Anterior cingulate cortex (tissue), 58 donors: ENCODE measurements around the gene CDK3.
"Not testable (repeated sequence)": the region's sequence is repeated elsewhere in the genome, so short reads cannot be mapped to it uniquely, and the experiment has no call there.

ENCODE experiments used
- DNase-seq, 58 donors: peaks; one replicate each; lab custom pipeline; 2025; lab: John Stamatoyannopoulos, UW

CDK3 gene

DNA sequence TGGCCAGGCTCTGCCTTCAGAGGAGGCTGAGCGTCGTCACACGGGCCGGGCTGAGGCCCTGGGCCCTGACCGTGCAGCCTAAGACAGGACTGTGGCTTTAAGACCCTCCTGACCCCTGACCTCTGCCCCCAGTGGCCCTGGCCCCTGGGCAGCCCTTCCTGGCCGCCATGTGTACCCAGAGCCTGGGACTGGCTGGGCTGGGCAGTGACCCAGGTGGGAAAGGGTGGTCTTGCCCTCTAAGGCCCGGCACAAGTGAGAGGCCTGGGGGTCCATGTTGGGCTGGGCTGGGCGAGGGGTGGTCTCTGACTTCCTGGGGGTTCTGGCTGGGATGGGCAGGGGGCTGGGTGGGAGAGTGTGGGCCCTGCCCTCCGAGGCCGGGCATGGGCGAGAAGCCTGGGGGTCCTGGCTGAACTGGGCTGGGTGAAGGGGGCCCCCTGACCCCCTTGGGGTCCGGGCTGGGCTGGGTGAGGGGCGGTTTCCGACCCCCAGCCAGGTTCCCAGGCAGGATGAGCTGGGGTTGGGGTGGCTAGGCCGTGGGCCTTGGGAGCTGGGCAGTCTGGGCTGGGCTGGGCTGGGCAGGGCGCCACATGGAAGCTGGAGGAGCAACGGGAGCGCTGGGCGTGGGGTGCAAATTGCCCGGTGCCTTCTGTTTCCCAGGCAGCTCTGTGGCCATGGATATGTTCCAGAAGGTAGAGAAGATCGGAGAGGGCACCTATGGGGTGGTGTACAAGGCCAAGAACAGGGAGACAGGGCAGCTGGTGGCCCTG lies at the start of gene CDK3:
TSS of gene CDK3 (plus strand) at position 101 of the 767 bp plus-strand sequence. CDS start at position 672, 571 bp downstream.
- no peak for DNase-seq

DNA sequence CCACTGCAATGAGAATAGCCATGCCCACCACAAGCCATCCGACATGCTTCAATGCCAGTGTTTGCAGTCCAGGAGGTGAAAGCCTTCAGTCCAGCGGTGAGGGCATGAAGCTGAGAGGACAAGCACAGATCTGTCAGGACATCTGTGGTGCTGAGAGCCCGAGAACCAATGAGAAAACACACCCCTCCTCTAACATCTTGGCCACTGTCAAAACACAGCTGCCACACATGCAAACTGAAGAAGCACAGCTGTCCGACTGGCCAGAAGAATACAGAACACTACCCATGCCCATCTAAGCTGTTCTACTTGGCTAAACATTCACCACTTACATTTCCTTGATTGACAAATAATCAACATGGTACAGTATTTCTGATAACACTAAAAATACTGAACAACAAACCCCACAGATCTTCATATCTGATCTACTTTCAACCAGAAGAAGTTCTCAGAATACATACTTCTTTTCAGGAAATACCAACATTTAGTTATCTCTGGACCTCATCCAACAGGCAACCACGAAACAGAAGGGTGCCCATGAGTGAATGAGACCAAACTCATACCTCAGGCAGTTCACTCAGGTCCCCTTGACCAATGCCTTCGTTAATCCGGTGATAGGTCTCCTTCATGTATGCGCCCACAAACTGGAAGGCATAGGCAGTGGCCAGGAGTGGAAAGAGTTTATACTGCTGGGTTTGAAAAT lies 49.6 kb upstream of the CDK3 start:
- peak in 7 of 58 donors; percentile 4 to 33 (median 22) for DNase-seq

DNA sequence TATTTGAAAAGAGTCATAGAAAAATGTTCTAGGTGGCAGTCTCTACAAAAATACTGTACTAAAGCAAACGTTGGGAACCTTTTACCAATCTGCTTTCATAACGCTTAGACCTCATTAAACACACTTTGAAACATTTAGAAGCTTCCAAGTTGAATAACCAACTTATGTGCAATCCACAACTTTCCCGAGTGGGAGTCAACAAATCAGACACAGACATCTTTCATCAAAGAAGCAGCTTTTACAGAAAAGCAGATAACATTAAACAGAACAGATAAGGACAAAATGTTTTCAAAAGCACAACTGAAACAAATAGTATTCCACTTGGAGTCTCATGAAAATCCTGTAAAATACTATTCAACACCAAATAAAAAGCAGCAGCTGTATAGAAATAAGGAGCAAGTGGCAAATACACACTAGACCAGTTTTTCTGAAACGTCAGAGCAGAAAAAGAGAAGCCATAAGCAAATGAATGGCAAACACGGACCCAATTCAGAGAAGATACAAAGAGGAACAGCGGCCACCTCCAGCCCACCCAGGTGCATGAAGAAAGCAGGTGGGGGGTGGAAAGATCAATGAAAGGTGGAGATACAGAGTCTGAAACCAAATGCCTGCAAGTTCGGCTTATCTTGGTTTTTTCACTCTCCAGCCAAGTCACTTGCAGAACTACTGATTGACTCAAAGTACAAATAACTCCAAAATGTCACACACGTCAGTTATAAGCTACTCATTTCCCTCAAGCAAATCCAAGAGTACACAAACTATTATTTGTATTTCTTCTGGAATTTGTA lies 41.4 kb upstream of the CDK3 start:
- DNase-seq = no peak

DNA sequence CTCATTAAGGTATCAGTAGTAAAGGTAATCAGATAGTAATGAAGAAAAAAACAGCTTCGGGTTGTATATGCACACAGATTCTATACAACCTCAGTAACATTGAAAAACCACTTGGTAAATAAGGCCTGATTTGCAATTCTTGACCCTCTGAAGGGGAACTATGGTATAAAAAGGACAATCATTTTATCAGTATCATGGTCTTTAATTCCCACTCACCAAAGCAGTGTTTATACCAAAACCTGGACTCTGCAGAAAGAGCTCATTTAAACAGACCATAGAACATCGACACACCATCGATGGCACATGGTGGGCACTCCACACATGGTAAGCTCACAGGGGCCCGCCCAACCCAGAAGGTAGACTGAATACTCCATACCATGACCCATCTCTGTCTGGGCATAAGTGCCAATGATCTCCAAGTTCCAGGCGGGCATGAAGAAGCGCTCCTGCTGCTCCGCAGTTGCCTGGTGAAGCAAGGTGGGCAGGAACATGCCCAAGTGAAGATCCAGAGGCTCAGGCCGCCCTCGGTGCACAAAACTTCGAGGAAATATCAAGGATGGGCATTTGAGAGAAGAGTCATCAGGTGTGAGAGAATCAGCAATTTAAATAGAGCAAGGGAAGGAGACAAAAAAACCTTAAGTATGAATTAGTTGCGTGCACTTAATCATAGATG lies 40.7 kb upstream of the CDK3 start:
- DNase-seq = no peak

DNA sequence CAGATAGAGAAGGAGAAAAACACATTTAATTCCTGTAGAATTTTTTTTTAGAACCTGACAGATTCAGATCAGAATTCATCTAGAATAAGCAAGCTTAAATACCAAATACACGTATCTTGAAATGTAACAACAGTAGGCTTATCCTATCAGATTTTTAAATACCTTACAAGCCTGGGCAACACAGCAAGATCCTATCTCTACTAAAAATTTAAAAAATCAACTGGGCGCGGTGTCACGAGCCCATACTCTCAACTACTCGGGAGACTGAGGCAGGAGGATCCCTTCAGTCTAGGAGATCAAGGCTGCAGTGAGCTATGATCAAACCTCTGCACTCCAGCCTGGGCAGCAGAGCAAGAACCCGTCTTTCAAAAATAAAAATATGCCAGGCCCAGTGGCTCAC lies 35.2 kb upstream of the CDK3 start:
- DNase-seq = no peak

DNA sequence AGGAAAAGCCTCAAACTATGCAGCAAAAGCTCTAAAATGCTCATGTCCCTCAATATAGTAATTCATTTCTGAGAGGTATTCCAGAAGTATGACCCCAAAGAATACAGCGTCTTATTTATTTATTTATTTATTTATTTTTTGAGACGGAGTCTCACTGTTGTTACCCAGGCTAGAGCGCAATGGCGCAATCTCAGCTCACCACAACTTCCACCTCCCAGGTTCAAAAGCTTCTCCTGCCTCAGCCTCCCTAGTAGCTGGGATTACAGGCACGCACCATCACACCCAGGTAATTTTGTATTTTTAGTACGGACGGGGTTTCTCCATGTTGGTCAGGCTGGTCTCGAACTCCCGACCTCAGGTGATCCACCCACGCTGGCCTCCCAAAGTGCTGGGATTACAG lies 31.6 kb upstream of the CDK3 start:
- not testable (repeated sequence) for DNase-seq

DNA sequence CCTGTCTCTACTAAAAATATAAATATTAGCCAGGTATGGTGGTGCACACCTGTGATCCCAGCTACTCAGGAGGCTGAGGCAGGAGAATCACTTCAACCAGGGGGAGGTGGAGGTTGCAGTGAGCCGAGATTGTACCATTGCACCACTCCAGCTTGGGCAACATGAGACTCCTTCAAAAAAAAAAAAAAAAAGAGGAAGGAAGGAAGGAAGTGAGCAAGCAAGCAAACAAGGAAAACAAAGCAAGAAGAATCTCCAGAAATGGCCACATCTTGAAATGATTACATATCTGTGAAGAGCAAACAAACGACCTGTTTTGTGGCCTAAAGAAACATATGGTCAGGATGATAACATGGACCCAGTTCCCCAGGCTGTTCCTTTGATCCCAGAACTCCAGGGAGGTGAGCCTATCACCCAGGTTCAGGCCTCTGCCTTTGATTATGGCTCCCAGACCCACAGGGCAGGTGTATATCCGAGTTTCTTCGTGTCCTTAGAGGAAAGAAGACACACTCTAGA lies 30.6 kb upstream of the CDK3 start:
- DNase-seq = no peak

DNA sequence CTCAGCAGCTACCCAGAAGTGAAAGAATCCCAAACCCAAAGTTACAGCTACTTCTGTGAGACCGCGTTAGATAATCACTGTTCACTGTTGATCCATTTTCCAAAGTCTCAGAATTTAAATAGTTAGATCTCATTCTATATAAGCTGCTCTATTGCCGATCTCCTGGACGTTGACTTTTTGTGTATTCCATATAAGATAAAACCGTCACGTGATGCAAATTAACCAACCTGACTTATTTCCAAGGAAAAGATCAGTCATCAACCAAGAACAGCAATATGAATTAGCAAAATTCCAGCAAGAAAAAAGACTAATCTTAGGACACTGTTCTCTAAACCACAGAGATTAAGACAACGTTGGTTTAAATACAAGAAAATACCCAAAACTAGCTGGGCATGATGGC lies 30.0 kb upstream of the CDK3 start:
- DNase-seq = no peak

DNA sequence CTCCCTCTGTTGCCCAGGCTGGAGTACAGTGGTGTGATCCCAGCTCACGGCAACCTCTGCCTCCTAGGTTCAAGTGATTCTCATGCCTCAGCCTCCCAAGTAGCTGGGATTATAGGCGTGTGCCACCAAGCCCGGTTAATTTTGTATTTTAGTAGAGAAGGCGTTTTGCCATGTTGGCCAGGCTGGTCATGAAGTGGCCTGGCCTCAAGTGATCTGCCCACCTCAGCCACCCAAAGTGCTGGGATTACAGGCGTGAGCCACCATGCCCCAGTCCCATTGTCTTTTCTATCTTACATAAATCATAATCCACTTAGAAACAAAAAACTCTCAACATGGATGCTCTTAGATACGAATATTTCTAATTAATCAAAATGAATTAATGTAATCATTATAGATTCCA lies 25.5 kb upstream of the CDK3 start:
- not testable (repeated sequence) for DNase-seq

DNA sequence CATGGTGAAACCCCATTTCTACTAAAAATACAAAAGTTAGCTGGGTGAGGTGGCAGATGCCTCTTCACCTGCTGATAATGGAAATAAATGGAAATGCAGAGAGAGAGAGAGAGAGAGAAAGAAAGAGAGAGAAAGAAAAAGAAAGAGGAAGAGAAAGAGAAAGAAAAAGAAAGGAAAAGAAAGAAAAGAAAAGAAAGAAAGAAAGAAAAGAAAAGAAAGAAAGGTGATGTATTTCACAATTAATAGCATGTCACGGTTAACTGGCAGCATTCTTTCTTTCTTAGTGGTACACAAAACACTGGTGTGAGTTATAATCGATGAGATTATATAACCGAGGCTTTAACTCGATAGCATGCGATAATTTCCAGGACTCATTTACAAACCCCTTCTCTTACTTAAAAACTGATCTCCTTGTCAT lies 24.9 kb upstream of the CDK3 start:
- DNase-seq = no peak

DNA sequence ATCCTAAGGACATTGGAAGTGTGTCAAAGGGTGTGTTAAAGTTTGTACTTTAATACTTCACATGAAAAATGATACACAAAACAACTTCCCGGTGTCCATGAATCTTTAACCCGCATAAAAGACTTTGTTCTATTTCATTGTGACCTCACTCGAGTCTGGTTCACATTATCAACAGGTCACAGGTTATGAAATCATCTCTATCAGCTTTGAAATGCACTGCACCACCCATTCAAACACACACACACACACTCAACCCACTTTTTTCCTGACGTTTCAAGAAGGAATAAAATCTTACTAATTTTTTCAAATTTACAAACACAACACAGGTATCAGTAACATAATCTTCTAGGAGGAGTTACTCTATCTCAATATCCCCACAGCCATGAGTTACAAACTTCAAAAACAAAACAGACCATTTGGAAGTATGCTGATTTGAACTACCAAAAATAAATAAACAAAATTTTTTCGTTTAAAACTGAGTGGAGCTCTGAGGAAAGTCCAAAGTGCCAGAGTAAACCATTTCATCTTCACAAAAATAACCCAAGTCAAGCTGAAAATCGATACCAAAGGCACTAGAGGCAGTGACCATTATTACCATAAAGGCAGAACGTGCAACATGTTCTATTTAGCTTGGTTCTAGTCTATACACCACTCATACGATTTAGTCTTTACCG lies 24.3 kb upstream of the CDK3 start:
- DNase-seq = no peak

DNA sequence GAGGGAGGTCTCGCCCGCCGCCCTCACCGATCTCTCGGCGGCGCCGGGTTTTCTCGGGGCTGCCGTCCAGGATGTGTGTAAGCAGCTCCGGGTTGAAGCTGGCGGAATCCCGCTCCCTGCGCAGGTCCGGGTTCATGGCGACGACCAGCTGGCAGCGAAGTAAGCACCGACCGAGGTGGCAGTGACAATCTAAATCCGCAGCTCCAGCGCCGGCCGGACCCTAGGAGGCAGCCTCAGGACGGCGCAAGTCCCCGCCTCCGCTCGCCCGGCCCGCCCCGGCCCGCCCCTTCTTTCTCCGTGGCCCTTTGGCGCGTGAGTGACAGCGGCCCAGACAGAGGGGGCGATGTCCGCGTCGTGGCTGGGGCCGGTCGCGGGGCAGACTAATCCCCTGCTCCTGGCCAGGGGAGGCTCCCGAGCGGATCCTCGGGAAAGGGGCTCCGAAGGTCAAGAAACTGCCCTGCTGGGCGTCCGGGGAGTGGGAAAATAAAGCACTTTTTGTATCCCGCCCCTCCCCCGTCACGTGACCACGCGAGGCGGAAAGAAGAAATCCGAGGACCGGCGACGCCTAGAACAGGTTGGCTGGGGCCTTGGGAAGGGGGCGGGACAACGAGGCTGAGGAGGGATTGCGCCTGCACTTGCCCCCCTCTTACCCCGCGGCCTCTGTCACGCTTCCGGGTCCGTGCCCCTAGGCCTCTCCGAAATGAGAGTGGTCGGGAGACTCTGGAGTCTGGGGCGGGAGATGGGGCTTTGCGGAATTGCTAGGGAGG lies 21.5 kb upstream of the CDK3 start, which contains the start of the genes ACOX1 and TEN1:
TSS of gene ACOX1 (minus strand) at position 229 of the 767 bp plus-strand sequence. CDS start at position 136, 93 bp downstream.
TSS of gene TEN1 (plus strand) at position 303 of the 767 bp plus-strand sequence. CDS start 6,953 bp downstream, outside the sequence.
- DNase-seq = peak; percentile 80 to 99 (median 96)

DNA sequence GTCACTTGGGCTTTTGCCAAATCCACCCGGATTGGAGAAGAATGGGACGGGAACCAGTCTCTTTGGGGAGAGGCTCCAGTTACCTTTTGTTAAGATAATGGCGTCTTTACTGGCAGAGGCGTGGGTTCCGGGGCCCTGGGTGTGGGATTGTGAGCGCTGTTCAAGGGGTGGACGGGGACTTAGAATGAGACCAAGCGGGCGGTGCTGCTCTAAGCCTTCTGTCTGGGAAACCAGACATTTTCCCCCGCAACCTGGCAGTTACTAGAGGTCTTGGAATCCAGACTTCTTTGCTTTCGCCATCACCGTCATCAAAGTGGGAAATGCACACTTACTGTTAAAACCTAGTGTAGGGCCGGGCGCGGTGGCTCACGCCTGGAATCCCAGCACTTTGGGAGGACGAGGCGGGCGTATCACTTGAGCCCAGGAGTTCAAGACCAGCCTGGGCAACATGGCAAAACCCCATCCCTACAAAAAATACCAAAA lies 20.9 kb upstream of the CDK3 start:
- DNase-seq = peak in 2 of 58 donors; percentile 60 to 85

DNA sequence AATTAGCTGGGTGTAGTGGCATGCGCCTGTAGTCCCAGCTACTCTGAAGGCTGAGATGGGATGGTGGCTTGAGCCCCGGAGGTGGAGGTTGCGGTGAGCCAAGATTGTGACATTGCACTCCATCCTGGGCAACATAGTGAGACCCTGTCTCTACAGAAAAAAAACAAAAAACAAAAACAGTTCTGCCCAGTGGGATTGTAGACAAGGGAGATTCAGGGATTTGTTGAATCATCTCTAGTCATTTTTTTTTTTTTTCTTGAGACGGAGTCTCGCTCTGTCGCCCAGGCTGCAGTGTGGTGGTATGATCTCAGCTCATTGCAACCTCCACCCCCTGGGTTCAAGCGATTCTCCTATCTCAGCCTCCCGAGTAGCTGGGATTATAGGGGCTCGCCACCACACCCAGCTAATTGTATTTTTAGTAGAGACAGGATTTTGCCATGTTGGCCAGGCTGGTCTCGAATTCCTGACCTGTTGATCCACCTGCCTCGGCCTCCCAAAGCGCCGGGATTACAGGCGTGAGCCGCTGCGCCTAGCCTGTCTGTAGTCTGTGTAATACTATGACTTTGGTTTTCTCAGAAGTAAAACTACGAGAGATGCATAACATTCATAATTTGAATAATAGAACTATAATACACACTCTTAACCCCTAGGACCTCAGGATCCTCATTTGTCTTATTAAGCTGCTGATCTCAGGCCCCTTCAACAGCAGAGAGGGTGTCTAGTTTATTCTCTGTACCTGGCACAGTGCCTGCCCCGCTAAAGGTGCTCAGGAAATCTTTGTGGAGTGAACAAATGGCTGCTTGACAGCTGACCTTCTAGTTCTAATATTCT lies 20.3 kb upstream of the CDK3 start:
- DNase-seq = no peak

DNA sequence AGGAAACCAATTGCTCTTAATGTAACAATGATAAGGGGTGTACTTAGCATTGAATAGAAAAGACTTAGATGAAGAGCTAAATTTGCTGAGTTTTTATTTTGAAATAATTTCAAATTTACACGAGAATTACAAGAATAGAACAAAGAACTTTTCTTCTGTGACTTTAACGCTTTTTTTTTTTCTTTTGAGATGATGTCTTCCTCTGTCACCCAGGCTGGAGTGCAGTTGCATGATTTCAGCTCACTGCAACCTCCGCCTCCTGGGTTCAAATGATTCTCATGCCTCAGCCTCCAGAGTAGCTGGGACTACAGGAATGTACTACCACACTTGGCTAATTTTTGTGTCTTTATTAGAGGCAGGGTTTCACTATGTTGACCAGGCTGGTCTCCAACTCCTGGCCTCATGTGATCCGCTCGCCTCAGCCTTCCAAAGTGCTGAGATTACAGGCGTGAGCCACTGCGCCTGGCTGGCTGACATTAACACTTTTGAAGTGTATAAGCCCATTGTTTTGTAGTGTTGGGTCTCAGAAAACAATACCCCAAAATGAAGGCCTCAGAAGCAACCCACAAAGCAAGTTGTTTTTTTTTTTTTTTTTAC lies 19.5 kb upstream of the CDK3 start:
- DNase-seq = no peak

DNA sequence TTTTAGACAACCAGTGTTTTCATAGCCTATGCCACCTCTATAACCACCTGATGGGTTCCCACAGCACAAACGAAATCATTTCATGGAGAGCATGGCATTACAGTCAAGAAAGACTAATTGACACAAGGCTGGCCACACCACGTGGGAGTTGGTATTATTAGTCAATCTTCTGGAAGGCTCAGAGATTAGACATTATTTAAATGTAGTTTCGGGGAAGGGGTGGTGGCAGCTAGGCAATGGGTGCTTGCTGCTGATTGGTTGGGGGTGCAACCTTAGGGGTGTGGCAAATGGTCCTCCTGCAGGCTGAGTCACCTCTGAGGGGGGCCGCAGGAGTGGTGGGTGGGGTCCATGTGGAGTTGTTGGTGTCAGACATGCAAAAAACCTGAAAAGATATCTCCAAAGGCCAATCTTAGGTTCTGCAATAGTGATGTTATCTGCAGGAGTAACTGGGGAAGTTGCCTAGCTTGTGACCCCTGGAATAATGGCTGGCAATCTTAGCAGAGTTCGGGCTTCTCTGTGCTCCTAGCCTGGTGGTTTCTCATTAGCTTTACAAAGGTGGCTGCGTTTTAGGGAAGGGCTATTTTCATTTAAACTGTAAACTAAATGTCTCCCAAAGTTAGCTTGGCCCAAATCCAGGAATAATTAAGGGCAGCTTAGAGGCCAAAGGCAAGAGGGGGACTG lies 17.0 kb upstream of the CDK3 start:
- DNase-seq = no peak

DNA sequence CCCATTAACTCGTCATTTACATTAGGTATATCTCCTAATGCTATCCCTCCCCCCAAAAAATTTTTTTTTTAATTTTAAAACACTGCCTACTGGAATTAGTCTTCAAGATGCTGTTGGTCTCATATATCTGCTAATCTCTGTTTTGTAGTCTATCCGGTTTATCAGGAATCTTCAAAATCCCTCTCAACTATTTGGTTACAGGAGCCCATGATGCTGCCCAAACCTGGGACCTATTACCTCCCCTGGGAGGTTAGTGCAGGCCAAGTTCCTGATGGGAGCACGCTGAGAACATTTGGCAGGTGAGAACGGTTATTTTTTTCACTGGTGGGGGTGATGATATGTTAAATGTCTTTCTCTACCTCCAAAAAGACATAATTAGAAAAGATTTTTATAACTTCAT lies 14.7 kb upstream of the CDK3 start:
- DNase-seq = no peak
